DOHH2 (cell line): ENCODE measurements around the gene GMDS.

Experiments used
- H3F3A ChIP-seq: fragments of 200-600 bp; sonication (generic), shearing (Covaris generic); 2 replicates; pipeline ENCODE4 v1.6.0; 2016; ENCODE audit warnings: antibody characterized with exemption, mild to moderate bottlenecking; ENCODE audit not compliant: control insufficient read depth, insufficient read depth
- H3K27ac ChIP-seq: fragments of 200-600 bp; sonication (generic); 2 replicates; pipeline ENCODE4 v1.5.1; 2014; ENCODE audit warnings: low read depth, mild to moderate bottlenecking, low read length, moderate library complexity
- H3K27me3 ChIP-seq: fragments of 200-600 bp; sonication (generic); 2 replicates; pipeline ENCODE4 v1.6.1; 2014; ENCODE audit warnings: mild to moderate bottlenecking, low read length, mixed read lengths; ENCODE audit not compliant: control insufficient read depth
- H3K36me3 ChIP-seq: fragments of 200-600 bp; sonication (generic); 2 replicates; pipeline ENCODE4 v1.6.1; 2014; ENCODE audit warnings: mild to moderate bottlenecking, low read length, moderate library complexity, mixed read lengths; ENCODE audit not compliant: control insufficient read depth
- H3K4me1 ChIP-seq: fragments of 200-600 bp; sonication (generic); 2 replicates; pipeline ENCODE4 v1.6.1; 2014; ENCODE audit warnings: mild to moderate bottlenecking, low read length, mixed read lengths; ENCODE audit not compliant: control insufficient read depth
- H3K4me2 ChIP-seq: fragments of 200-600 bp; sonication (generic); 2 replicates; pipeline ENCODE4 v1.6.0; 2014; ENCODE audit warnings: mild to moderate bottlenecking, low read length, moderate library complexity
- H3K4me3 ChIP-seq: fragments of 200-600 bp; sonication (generic); 2 replicates; pipeline ENCODE4 v1.5.1; 2014; ENCODE audit warnings: mild to moderate bottlenecking, low read length, mixed read lengths
- H3K79me2 ChIP-seq: fragments of 200-600 bp; sonication (generic); 2 replicates; pipeline ENCODE4 v1.6.1; 2014; ENCODE audit warnings: mild to moderate bottlenecking, low read length, mixed read lengths; ENCODE audit not compliant: control insufficient read depth
- H3K9me2 ChIP-seq: fragments of 200-600 bp; sonication (generic); replicated peaks from 2 replicates; pipeline ENCODE4 v1.6.1; 2014; ENCODE audit warnings: mild to moderate bottlenecking, low read length, mixed read lengths; ENCODE audit not compliant: control insufficient read depth
- H3K9me3 ChIP-seq: fragments of 200-600 bp; sonication (generic); 2 replicates; pipeline ENCODE4 v1.6.1; 2014; ENCODE audit warnings: antibody characterized with exemption, low read length, mixed read lengths; ENCODE audit not compliant: control insufficient read depth, insufficient read depth
- H4K20me1 ChIP-seq: fragments of 200-600 bp; sonication (generic); 2 replicates; pipeline ENCODE4 v1.6.0; 2014; ENCODE audit warnings: low read depth, mild to moderate bottlenecking, antibody characterized with exemption, low read length, moderate library complexity; ENCODE audit not compliant: control insufficient read depth, insufficient read depth
- CTCF ChIP-seq: fragments of 200-600 bp; sonication (generic); IDR thresholded peaks from one replicate; pipeline ENCODE4 v1.5.1; 2014; ENCODE audit warnings: antibody characterized with exemption, mild to moderate bottlenecking, low read depth, low read length; ENCODE audit not compliant: poor library complexity, severe bottlenecking
- EZH2phosphoT487 ChIP-seq: fragments of 200-600 bp; sonication (generic); IDR thresholded peaks from 2 replicates; pipeline ENCODE4 v1.6.1; 2017; ENCODE audit warnings: borderline replicate concordance, mild to moderate bottlenecking, antibody characterized with exemption, low read length, moderate library complexity, mixed read lengths

Gene GMDS

GRCh38 chr6:1640476-1640875 lies 604.9 kb downstream of the GMDS start:
- no peak overlapping the region for H3K4me3 ChIP-seq
- no peaks in the 10 kb centered on the region for H3K79me2 ChIP-seq
- no peaks in the 10 kb centered on the region for H3F3A ChIP-seq
- TF ChIP-seq EZH2phosphoT487 (no peak), CTCF (no peak)
- H3K4me1 ChIP-seq, result no peaks in the 10 kb centered on the region
- no peaks in the 10 kb centered on the region for H3K36me3 ChIP-seq
- no peak overlapping the region for H3K4me2 ChIP-seq
- no peaks in the 10 kb centered on the region for H3K27me3 ChIP-seq
- no peaks in the 10 kb centered on the region for H3K9me2 ChIP-seq
- no peak overlapping the region for H3K27ac ChIP-seq
- no peaks in the 10 kb centered on the region for H3K9me3 ChIP-seq
- H4K20me1 ChIP-seq, result no peaks in the 10 kb centered on the region

GRCh38 chr6:1639430-1639829 lies 606.0 kb downstream of the GMDS start:
- no peaks in the 10 kb centered on the region for H4K20me1 ChIP-seq
- no peaks in the 10 kb centered on the region for H3K79me2 ChIP-seq
- H3K4me3 ChIP-seq, result no peak overlapping the region
- no peaks in the 10 kb centered on the region for H3K9me2 ChIP-seq
- no peak overlapping the region for H3K27ac ChIP-seq
- no peaks in the 10 kb centered on the region for H3K27me3 ChIP-seq
- no peaks in the 10 kb centered on the region for H3F3A ChIP-seq
- H3K4me1 ChIP-seq, result no peaks in the 10 kb centered on the region
- H3K9me3 ChIP-seq, result no peaks in the 10 kb centered on the region
- H3K36me3 ChIP-seq, result no peaks in the 10 kb centered on the region
- no peak for TF ChIP-seq EZH2phosphoT487
- TF ChIP-seq CTCF, result no peak
- no peak overlapping the region for H3K4me2 ChIP-seq

- H3K4me3 ChIP-seq, result no peak overlapping the region
- H4K20me1 ChIP-seq, result no peaks in the 10 kb centered on the region
- H3K27ac ChIP-seq, result no peak overlapping the region
- no peaks in the 10 kb centered on the region for H3K79me2 ChIP-seq
- H3K4me1 ChIP-seq, result no peaks in the 10 kb centered on the region
- H3K36me3 ChIP-seq, result no peaks in the 10 kb centered on the region
- H3F3A ChIP-seq, result no peaks in the 10 kb centered on the region
- H3K9me3 ChIP-seq, result no peaks in the 10 kb centered on the region
- H3K9me2 ChIP-seq, result no peaks in the 10 kb centered on the region
- TF ChIP-seq CTCF, result no peak
- TF ChIP-seq EZH2phosphoT487, result no peak
- H3K4me2 ChIP-seq, result no peak overlapping the region
- no peaks in the 10 kb centered on the region for H3K27me3 ChIP-seq
Measured at GRCh38 chr6:1636971-1637871, 608.2 kb downstream of the GMDS start.
